Kidney tubule cell (primary cell): Measurements from ENCODE around the gene TGFBR3.
A peak's percentile ranks its signal among the peaks of the same experiment; 100 is the strongest.

Experiments
- DNase-seq: peaks from one replicate; pipeline ENCODE4 v3.0.0-alpha.2; 2018; ENCODE audit warnings: low spot score

TGFBR3 gene

DNA sequence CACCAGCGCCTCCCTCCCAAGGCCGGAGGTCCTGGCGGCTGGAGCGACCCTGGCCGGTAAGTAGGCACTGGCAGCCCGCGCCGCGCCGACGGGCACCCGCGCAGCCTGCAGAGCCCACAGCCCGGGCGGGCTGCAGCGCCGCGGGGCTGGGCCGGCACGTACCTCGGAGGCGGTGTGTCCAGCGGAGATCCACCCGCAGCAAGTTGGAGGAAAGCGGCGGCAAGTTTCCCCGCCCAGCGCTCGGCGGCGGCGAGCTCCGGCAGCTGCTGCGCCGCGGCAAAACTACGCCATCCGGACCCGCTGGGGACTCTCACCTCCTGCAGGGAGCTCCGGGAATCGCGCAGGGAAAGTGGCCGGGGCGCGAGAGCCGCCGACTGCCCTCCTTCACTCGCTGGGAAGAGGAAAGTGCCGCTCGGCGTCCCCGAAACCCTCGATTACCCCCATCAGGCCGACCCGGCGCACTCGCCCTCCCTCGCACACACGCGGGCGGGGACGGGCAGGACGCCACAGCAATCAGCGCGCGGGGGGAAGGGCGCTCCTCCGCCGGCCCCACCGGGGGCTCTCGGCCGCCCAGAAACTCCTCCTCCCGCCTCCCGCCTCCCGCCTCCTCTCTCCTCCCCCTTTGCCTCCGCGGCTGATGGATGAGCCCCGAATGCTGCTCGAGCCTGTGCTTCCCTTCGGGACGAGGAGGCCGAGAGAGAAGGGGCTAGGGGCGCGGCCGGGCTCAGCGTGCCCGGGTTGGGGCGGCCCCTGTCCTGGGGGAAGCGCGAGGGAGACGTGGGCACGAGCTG is at the start of gene TGFBR3:
Gene TGFBR3, minus strand, starts transcription at position 436 of the 791 bp plus-strand sequence. CDS start 24,620 bp downstream, outside the sequence.
- peak; percentile 89 for DNase-seq

DNA sequence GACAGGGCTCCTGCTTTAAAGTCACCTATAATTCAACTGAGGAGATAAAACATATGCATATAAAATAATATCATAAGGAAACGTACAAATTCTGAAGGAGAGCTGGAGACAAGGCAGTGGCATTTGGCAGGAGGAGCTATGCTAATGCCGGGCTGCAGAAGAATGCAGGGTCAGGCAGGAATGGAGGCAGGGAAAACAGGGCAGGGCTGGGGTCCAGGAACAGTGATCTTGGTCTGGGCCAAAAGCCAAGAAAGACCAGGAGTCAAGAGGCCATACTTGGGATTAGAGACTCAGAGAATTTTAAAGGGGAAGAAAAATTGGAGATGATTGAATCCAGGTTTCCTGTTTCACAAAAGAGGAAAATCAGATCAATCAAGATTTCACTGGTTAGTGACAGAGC is 43.3 kb upstream of the TGFBR3 start:
- DNase-seq: peak; percentile 4

DNA sequence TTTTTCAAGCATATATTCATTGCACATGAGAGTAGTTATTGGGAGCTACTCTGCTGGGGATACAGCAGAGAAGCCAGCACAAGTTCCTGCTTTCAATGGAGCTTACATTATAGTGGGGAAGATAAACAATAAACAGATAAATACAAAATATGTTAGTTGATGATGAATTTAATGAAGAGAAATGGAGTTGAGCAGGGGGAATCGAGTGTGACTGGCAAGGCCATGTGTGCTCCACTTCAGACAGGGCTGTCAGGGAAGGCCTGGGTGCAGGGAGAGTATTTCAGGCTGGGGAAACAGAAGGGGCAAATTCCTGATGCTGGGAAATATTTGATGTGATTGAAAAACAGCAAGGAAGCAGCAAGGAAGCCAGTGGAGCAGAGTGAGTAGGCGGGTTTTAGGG is 42.1 kb upstream of the TGFBR3 start:
- DNase-seq: no peak

DNA sequence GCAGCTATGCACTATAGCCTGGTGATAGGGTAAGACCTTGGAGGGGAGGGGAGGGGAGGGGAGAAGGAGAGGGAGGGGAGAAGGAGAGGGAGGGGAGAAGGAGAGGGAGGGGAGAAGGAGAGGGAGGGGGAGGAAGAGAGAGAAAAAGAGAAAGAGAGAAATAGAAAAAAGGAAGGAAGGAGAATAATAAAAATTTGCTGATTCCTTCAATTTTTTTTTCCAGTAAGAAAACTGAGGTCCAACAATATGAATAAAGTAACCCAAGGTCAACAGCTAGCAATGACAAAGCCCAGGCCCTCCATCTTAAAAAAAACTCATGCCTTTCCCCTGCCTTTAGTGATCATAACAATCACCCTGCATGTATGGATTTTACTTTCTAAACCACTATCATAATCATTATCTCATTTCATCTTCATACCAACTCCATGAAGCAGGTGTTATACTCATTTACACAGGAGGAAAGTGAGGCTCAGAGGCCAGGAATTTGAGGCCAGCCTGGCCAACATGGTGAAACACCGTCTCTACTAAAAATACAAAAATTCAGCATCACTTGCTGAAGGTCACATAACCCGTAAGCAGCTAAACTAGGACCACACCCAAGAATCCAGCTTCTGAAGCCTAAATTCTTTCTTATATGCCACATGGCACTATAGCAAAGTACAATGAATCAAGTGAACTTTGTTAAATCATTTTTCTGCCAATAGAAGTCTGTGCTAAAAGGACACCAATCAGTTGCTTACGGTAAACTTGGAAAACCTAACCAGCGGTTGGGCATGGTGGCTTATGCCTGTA is 39.9 kb upstream of the TGFBR3 start:
- no peak for DNase-seq

DNA sequence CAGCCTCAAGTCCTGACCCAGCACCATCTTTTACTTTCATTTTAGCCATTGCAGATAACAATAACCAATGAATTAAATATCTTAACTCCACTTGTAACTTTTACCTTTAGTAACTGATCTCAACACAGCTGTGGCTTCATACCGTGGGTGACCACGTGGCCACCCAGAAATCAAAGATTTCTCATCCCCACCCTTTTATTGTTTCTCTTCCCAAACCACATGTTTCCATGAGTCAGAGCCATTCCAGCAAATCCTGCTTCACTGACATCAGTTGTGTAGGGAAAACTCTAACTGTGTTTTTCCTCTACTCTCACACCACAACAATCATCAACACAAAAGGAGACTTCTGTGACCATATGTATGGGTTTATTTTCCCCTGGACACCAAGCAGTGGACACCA is 38.2 kb upstream of the TGFBR3 start:
- DNase-seq: peak; percentile 69

DNA sequence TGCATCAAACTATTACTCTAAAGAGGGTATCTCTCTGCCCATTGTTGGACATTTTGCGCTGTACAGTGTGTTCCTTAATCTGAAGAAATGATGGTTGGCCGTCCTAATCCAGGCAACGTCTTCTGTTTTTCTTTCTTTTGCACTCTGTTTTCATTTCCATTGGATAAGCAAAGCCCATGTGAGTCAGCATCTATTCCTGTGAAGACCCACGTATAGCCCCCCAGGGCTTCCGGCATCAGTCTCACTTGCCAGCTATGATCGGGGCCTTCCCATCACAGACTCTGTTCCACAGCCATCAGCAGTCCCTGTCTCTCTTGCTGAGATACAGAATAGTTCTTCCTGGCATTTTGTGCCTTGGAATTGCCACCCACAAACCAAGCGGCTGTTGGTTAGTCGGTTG is 34.0 kb upstream of the TGFBR3 start:
- DNase-seq: no peak

DNA sequence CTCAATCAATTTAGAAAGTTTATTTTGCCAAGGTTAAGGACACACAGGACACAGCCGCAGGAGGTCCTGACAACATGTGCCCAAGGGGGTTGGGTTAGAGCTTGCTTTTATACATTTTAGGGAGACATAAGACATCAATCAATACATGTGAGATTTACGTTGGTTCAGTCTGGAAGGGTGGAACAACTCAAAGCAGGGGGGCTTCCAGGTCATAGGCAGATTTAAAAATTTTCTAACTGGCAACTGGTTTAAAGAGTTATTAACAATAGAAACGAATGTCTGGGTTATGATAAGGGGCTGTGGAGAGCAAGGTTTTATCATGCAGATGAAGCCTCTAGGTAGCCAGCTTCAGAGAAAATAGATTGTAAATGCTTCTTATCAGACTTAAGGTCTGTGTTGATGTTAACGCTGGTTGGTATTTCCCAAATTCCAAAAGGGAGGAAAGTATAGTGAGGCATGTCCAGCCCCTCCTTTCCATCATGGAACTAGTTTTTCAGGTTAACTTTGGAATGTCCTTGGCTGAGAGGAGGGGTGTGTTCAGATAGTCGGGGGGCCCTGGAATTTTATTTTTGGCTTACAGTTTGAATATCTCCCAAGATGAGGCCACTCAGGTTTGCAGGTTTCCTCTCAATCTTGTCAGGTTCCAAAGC is 31.0 kb upstream of the TGFBR3 start:
- DNase-seq: no peak

DNA sequence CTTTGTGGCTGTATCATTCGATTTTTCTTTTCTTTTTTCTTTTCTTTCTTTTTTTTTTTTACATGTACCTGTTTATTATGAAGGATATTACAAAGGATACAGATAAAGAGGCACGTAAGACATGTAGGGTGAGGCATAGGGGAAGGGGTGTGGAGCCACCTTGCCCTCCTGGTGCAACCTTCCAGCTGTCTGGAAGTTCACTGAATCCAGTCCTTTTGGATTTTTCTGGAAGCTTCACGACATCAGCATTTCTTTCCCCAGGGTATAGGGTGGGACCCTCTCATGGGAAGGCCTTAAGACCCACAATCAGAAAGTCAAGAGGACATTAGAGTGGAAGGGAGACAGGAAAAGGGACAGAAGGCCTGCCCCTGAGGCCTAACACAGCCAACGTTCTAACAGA is 30.1 kb upstream of the TGFBR3 start:
- DNase-seq: no peak

DNA sequence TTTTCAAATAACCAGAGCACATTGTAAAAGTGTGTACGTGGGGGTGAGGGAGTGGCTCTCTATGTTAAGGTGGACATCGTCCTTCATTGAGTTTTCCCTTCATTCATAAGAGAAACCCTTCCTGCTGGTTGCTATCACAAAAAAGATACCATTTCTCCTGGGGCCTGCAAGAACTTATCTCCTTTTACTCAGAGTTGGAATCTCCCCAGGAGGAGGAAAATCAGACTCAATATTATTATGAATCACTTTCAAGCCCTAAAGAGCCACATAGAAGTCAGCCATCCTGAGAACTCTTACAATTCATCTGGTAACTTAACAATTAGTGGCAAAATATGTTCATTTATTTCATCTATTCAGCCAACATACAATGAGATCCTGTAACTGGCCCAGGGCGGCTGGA is 27.1 kb upstream of the TGFBR3 start:
- DNase-seq: no peak

DNA sequence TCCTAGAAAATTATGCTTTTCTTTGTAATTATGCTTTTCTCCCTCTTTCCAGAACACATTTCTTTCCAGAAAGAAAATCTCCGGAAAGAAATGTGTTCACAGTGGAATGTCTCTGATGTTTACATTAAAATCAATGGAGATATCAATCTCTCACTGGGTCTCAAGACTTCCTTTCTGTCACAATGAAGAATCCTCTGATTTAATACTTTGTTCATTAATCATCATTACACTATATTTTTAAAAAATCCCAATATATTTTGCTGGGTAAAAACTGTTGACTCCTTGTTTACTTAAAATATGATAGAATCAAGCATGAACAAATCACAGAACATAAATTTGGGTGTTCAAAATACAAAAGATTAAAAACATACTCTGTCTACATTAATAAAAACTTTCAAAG is 26.3 kb upstream of the TGFBR3 start:
- DNase-seq: no peak

DNA sequence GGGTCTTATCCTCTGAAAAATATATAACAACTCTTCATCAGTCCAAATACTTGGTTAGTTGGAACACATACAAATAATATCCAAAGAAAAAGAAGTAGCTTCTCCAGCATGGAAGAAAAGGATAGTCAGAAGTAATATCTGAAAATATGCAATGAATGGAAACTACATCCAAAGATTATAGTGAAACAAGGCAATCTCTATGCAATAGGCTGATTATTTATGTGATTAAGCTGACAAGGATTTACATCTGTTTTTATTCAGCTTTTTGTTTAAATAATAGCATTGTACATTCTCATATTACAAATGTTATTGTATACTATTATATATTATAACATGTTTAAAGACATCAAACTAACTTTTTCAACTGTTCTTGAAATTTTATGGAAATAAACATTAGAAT is 15.3 kb upstream of the TGFBR3 start:
- DNase-seq: no peak

DNA sequence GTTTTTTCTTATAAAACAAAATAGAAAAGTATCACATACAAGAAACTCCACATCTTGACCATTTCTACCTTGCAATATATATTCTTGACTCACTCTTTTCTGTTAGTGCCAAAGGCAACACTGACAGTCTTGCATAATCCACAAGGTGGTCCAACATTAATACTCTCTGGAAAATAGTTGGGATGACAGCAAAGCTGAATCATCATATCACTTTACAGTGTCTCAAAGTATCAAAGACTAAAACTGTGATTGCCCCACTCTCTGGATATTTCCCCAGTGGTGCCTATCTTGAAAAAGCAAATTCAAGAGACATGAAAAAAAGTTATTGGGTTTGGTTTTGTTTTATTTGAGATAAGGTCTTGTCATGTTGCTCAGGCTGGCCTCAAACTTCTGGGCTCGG is 14.6 kb upstream of the TGFBR3 start:
- peak; percentile 59 for DNase-seq

DNA sequence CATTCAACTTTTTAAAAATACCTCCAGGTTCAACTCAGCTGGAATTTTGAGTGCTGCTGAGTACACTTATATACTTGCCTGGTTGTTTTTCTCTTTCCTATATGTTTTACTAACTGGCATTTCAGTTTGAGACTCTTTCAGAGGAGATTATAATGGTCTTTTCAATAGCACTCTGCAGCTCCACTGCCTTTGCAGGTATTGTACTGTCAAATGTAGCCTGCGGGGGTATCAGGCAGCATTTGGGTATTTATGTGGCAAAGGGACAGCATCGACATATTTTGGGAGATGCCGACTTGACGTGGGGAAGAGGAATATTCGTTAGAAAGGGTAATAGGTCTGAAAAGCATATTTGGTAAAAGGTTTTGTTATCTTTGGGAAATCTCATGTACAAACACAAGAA is 11.1 kb upstream of the TGFBR3 start:
- no peak for DNase-seq

DNA sequence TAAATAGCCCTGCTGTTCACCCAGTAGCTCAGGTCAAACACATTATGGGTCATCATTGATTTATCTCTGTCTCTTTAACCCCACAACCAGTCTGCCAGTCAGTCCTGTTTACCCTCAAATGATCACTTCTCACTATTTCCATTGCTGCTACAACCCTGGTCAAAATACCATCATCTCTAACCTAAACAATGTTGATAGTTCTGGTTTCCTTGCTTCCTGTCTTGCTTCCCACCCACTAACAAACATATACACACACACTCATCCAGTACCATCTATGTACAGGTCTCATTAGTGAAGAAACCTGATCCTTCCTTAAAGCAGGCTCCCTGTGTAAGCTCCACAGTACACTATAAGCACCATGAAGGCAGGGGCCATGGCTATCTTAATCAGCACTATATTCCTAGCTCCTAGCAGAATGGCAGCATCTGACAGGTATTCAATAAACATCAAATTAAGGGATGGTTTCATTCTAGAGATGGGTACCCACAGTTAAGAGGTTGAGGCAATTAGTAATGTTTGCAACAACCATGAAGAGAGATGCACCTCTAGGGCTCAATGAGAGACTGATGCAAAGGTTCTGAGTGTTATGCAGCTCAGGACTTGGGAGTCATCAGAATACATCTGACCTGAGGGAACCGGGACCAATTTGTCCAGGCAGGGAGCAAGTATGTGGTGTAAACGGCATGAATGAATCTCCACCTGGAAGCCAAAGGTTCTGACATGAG is 10.0 kb upstream of the TGFBR3 start:
- no peak for DNase-seq

DNA sequence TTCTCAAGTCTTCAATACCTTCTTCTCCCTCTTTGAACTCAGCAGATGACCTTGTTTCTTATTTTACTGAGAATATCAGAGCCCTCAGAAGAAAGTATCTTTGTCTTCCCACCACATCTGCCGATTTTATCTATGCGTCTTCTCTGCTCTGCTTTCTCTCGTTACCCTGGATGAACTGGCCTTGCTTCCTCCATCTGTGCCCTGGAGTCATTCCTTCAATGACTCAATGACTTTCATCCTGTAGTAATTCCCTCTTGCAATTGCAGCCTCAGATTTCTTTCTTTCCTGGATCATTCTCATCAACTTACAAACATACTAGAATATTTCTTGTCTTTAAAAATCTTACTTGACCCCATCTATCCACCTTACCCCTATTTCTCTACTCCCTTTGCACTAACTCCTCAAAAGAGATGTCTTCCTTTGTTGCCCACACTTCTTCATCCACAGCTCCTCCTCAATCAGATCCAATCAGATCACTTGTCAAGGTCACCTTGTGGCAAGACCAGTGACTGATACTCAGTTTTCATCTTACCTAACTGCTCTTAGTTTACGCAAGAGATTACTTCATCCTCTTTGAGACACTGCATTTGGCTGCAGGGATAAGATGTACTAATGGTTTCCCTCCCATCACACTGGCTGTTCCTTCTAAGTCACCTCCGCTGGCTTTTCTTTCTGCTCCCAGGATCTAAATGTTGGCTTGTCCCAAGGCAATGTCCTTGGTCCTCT is 8.2 kb upstream of the TGFBR3 start:
- no peak for DNase-seq

DNA sequence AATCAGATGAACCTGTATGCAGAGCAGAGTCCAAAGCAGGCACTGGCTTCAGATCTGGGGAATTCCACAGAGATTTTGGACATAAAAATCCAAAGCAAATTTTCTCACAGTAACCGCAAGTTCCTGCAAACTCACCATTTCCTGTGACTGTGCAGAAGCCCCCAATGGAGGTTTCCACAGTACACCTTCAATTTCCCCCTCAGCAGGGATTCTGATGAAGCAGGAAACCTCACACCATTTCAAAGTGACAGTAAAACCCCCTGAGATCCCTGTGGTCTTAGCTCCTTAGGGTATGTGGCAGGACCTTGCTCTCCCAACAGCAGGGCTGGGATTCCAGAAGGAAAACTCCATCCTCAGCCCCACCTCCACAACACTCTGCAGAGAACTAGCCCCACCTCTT is 6.0 kb upstream of the TGFBR3 start:
- DNase-seq: no peak

DNA sequence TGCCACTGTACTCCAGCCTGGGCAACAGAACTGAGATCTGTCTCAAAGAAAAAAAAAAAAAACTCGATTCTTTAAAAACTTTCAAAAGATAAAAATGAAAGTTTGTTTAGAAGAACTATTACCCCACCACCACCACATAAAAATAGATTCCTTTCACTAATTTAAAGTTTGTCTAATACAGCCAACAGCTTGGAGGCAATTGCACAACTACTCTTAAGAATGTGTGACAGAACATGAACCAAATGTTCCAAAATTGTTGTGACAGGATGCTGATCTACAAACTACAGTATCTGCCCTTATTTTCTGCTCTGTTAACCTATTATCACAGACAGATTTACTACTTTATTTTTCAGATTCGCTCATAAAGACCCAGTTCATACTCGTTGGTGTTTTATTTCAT is 5.5 kb upstream of the TGFBR3 start:
- DNase-seq: no peak

DNA sequence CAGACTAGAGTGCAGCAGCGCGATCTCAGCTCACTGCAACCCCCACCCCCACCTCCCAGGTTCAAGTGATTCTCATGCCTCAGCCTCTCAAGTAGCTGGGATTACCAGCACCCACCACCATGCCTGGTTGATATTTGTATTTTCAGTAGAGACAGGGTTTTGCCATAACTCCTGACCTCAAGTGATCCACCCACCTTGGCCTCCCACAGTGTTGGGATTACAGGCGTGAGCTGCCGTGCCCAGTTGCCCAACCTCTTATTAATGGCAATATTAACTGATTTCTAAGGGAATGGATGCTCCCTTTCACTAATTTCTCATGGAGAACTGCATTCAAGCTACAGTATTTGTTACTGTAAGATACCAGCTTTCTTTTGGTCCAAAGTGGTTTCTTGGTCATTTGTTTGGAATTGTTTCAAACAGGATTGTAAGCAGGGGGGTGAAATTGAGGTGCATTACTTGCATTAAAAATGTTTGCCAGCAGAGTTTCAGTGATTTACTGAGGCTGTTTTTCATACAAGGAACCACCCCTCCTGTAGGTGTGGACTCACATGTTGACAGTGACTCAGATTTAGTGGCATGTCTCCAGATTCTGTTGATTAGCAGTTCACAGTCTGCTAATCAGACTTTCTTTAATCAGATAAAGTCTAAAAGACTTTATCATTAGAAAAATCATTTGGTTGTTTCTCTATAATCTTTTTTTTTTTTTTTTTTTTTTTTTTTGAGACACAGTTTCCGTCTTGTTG is 3.9 kb upstream of the TGFBR3 start:
- DNase-seq: peak; percentile 68

DNA sequence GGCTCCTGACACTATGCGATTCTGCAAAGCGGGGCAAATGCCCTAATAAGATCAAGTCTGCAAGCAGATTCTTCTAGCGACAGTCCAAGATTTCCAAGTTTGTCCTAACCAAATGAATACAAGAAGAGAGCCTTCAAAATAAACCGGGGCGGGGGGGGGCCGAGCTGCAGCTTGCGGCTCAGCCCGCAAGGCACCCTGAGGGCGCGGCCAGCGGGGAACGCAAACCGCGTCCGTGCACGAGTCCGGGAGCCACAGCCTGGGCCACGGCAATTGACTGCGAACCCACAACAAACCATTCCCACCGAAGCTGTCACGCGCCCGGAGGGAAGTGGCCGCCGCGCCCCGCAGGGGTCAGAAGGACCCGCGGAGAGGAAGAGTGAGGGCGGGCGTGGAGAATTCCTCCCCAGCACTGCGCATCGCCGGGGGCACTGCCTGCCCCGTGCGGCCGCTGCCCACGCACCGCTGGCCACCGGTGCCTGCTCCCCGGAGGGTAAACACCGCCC is 687 bp downstream of the TGFBR3 start:
- peak; percentile 19 for DNase-seq

DNA sequence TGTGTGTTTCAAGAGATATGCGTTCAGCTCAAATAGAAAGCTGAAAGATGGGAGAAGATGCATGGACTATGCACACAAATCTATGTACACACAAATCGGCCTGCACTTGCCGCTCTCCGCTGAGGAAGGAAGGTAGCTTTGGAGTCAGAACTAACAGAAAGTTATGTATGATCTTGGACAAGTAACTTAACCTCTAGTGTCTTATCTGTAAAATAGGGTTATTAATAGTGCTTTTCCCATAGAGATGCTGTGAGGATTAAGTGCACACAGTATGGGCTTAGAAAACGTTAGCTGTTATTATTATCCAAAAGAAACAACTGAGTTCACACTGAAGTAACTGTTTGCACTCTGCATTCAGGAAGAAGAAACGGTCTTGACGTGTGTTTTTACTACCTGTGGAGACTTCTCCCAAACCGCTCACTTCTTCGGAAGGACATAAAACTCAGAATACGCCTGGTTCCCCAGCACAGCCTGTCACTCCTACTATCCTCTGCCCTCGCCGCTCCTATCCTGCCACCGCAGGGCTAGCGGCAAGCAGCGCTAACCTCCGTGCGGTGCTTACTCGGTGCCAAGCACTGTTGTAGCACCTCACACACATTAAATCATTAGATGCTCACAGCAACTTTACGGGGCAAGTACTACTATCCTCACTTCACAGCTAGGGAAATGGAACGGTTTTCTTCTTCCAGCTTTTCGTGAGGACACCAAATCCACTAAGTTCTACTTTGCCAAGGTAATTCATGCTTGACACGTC is 1.3 kb downstream of the TGFBR3 start:
- DNase-seq: peak; percentile 51
